Cerebellar nuclear complex (tissue), 1 donor: Measurements from ENCODE around the gene PPP1R7.

Experiments used
- DNase-seq, 2 experiments: peaks; one replicate each; lab custom pipeline; 2025; lab: John Stamatoyannopoulos, UW

The PPP1R7 gene

GRCh38 chr2:241173557-241173956 is 23.3 kb downstream of the PPP1R7 start:
- DNase-seq, result no peak

- no peak for DNase-seq
Measured at GRCh38 chr2:241177526-241178334, 27.5 kb downstream of the PPP1R7 start.

- no peak for DNase-seq
Measured at GRCh38 chr2:241178961-241179360, 28.7 kb downstream of the PPP1R7 start.

GRCh38 chr2:241179899-241180298 is 29.6 kb downstream of the PPP1R7 start:
- DNase-seq, result no peak

GRCh38 chr2:241180495-241180894 is 30.2 kb downstream of the PPP1R7 start:
- DNase-seq, result no peak

GRCh38 chr2:241182126-241182525 is 31.9 kb downstream of the PPP1R7 start:
- no peak for DNase-seq

- DNase-seq, result no peak
Measured at GRCh38 chr2:241182531-241183133, 32.4 kb downstream of the PPP1R7 start.

GRCh38 chr2:241183221-241183620 is 33.0 kb downstream of the PPP1R7 start:
- DNase-seq, result no peak

GRCh38 chr2:241184901-241185300 is 34.6 kb downstream of the PPP1R7 start:
- DNase-seq, result no peak

- no peak for DNase-seq
Measured at GRCh38 chr2:241185961-241186360, 35.7 kb downstream of the PPP1R7 start.

- no peak for DNase-seq
Measured at GRCh38 chr2:241187101-241187917, 37.0 kb downstream of the PPP1R7 start.

- DNase-seq, result no peak
Measured at GRCh38 chr2:241187918-241188234, 37.6 kb downstream of the PPP1R7 start.

- DNase-seq, result no peak
Measured at GRCh38 chr2:241188361-241189092, 38.3 kb downstream of the PPP1R7 start, which contains the start of gene ANO7. Gene ANO7, plus strand, starts transcription at chr2:241188677. Its CDS starts 1,387 bp downstream, at chr2:241190064.

GRCh38 chr2:241189093-241189855 is 39.0 kb downstream of the PPP1R7 start:
- no peak for DNase-seq

- no peak for DNase-seq
Measured at GRCh38 chr2:241189856-241190201, 39.6 kb downstream of the PPP1R7 start.

GRCh38 chr2:241190291-241190981 is 40.2 kb downstream of the PPP1R7 start:
- DNase-seq, result no peak

- no peak for DNase-seq
Measured at GRCh38 chr2:241191081-241191480, 40.8 kb downstream of the PPP1R7 start.

GRCh38 chr2:241193271-241193670 is 43.0 kb downstream of the PPP1R7 start:
- no peak for DNase-seq

GRCh38 chr2:241194811-241195210 is 44.5 kb downstream of the PPP1R7 start:
- DNase-seq, result no peak

GRCh38 chr2:241195506-241196130 is 45.4 kb downstream of the PPP1R7 start:
- no peak for DNase-seq
